ENCODE measurements around the gene UNC79.

GRCh38 chr14:93510056-93510455 is 79.3 kb downstream of the UNC79 start:
- TF ChIP-seq CTCF (IDR thresholded peaks at IDR 0.05) (no peak), POLR2A (IDR thresholded peaks at IDR 0.05) (no peak)
